Loucy (cell line): Measurements from ENCODE around the gene SIGLEC7.
"Not testable (repeated sequence)": the region's sequence is repeated elsewhere in the genome, so short reads cannot be mapped to it uniquely, and the experiment has no call there.

Source experiments
- CTCF ChIP-seq: fragments of 200-600 bp; sonication (generic); conservative IDR thresholded peaks from 2 replicates; pipeline ENCODE4 v1.5.1; 2014; ENCODE audit warnings: mild to moderate bottlenecking, antibody characterized with exemption, low read length
- EZH2phosphoT487 ChIP-seq: fragments of 200-600 bp; IDR thresholded peaks from 2 replicates; pipeline ENCODE4 v1.6.1; 2018; ENCODE audit warnings: antibody characterized with exemption, mild to moderate bottlenecking, moderate library complexity, borderline replicate concordance

- peak; percentile 68 for TF ChIP-seq CTCF
- TF ChIP-seq EZH2phosphoT487: not testable (repeated sequence)
These were observed 27.3 kb downstream of the SIGLEC7 start for GRCh38 chr19:51169283-51169918.
